IMR-90 (cell line): ENCODE data around the gene DGKG. TPM values are rescaled to one million over a fixed set of nuclear protein-coding genes. Genes with fewer than 3 reads are reported as not detected.

Experiments
- ATAC-seq: fragments of 200-7000 bp; cut with Tn5 transposase; 2 replicates; pipeline ENCODE4 v1.9.1; 2020; ENCODE audit warnings: low read depth, mild to moderate bottlenecking, moderate library complexity
- BruUV-seq: library from RNA; stranded (reverse); fragments of 400-500 nt; replicated peaks from 2 replicates; lab custom pipeline; 2021; lab: Mats Ljungman, UMichigan
- CTCF ChIA-PET: fragments of 300-600 bp; formaldehyde crosslinking; extraction: SDS; loops from one replicate; lab custom pipeline; 2021; ENCODE audit warnings: antibody characterized with exemption; lab: Yijun Ruan, JAX
- POLR2A ChIA-PET: fragments of 300-600 bp; sonication (Branson Sonifier 250); formaldehyde crosslinking; loops from one replicate; lab custom pipeline; 2022; ENCODE audit warnings: antibody characterized with exemption; ENCODE audit not compliant: unreplicated experiment; lab: Charles Lee
- DNase-seq: peaks from one replicate; pipeline ENCODE4 v3.0.0; 2013
- H2AFZ ChIP-seq: replicated peaks from 2 replicates; pipeline ENCODE3; 2013; ENCODE audit warnings: low read length, mild to moderate bottlenecking; ENCODE audit not compliant: poor library complexity
- H2AK5ac ChIP-seq: 2 replicates; pipeline ENCODE4 v1.6.1; 2013; ENCODE audit warnings: low read depth, low read length, inconsistent platforms
- H2AK9ac ChIP-seq: replicated peaks from 2 replicates; pipeline ENCODE3; 2013; ENCODE audit warnings: mild to moderate bottlenecking, low read depth, low read length, moderate library complexity; ENCODE audit not compliant: poor library complexity
- H2BK120ac ChIP-seq: 2 replicates; pipeline ENCODE4 v1.6.1; 2013; ENCODE audit warnings: low read depth, low read length, inconsistent platforms
- H2BK15ac ChIP-seq: 3 replicates; pipeline ENCODE4 v1.6.1; 2013; ENCODE audit warnings: low read depth, low read length, inconsistent platforms
- H2BK20ac ChIP-seq: 2 replicates; pipeline ENCODE4 v1.6.1; 2013; ENCODE audit warnings: low read depth, mild to moderate bottlenecking, inconsistent platforms, low read length, moderate library complexity
- H2BK5ac ChIP-seq: 2 replicates; pipeline ENCODE4 v1.6.1; 2013; ENCODE audit warnings: mild to moderate bottlenecking, low read depth, low read length, inconsistent platforms; ENCODE audit not compliant: poor library complexity, severe bottlenecking
- H3K14ac ChIP-seq: replicated peaks from 2 replicates; pipeline ENCODE4 v1.6.1; 2013; ENCODE audit warnings: low read depth, low read length, inconsistent platforms
- H3K18ac ChIP-seq: 2 replicates; pipeline ENCODE4 v1.6.1; 2013; ENCODE audit warnings: low read depth, low read length, control low read depth
- H3K23ac ChIP-seq: 2 replicates; pipeline ENCODE4 v1.6.1; 2013; ENCODE audit warnings: low read depth, low read length, inconsistent platforms
- H3K27ac ChIP-seq: 2 replicates; pipeline ENCODE4 v1.5.1; 2013; ENCODE audit warnings: mild to moderate bottlenecking, control low read depth, low read length; ENCODE audit not compliant: insufficient read depth
- H3K27me3 ChIP-seq: 2 replicates; pipeline ENCODE4 v1.6.1; 2013; ENCODE audit warnings: low read length; ENCODE audit not compliant: control insufficient read depth, insufficient read depth
- H3K36me3 ChIP-seq: 2 replicates; pipeline ENCODE4 v1.6.1; 2013; ENCODE audit warnings: low read length, mixed read lengths; ENCODE audit not compliant: control insufficient read depth, insufficient read depth
- H3K4ac ChIP-seq: 2 replicates; pipeline ENCODE4 v1.6.1; 2013; ENCODE audit warnings: low read depth, low read length, inconsistent platforms
- H3K4me1 ChIP-seq: 2 replicates; pipeline ENCODE4 v1.6.1; 2013; ENCODE audit warnings: low read length, mixed read lengths; ENCODE audit not compliant: control insufficient read depth, insufficient read depth
- H3K4me2 ChIP-seq: 2 replicates; pipeline ENCODE4 v1.6.1; 2013; ENCODE audit warnings: low read depth, mild to moderate bottlenecking, control low read depth, low read length, moderate library complexity
- H3K4me3 ChIP-seq: 2 replicates; pipeline ENCODE4 v1.5.1; 2013; ENCODE audit warnings: low read depth, mild to moderate bottlenecking, control low read depth, low read length, moderate library complexity; ENCODE audit not compliant: insufficient read depth
- H3K56ac ChIP-seq: 2 replicates; pipeline ENCODE4 v1.6.1; 2013; ENCODE audit warnings: low read length, inconsistent platforms; ENCODE audit not compliant: insufficient read depth; ENCODE audit errors: extremely low read depth
- H3K79me1 ChIP-seq, 2 experiments: 2 replicates each; pipeline ENCODE4 v1.6.1; 2013; ENCODE audit warnings: low read length in 2 of 2, inconsistent platforms in 1 of 2, low read depth in 1 of 2
- H3K9ac ChIP-seq: 2 replicates; pipeline ENCODE4 v1.6.1; 2013; ENCODE audit warnings: low read depth, low read length, control low read depth
- H3K9me1 ChIP-seq: 2 replicates; pipeline ENCODE4 v1.6.1; 2013; ENCODE audit warnings: low read length, inconsistent platforms; ENCODE audit not compliant: insufficient read depth
- H3K9me3 ChIP-seq: 2 replicates; pipeline ENCODE4 v1.6.1; 2013; ENCODE audit warnings: low read length; ENCODE audit not compliant: control insufficient read depth, insufficient read depth
- H4K20me1 ChIP-seq: 2 replicates; pipeline ENCODE4 v1.6.1; 2013; ENCODE audit warnings: low read length, inconsistent platforms; ENCODE audit not compliant: insufficient read depth
- H4K5ac ChIP-seq: 2 replicates; pipeline ENCODE4 v1.6.1; 2013; ENCODE audit warnings: mild to moderate bottlenecking, low read depth, low read length, control low read depth
- H4K8ac ChIP-seq, 2 experiments: 2 replicates each; pipeline ENCODE4 v1.6.1; 2013; ENCODE audit warnings: low read depth in 2 of 2, low read length in 2 of 2, control low read depth in 1 of 2, inconsistent platforms in 1 of 2
- H4K91ac ChIP-seq: 2 replicates; pipeline ENCODE4 v1.6.1; 2013; ENCODE audit warnings: low read depth, low read length, inconsistent platforms; ENCODE audit not compliant: insufficient read depth
- BHLHE40 ChIP-seq: fragments of 150-350 bp; IDR thresholded peaks from 2 replicates; pipeline ENCODE4 v1.6.1; 2016; ENCODE audit warnings: mild to moderate bottlenecking, low read depth, low read length
- FOS ChIP-seq: fragments of 150-350 bp; IDR thresholded peaks from 2 replicates; pipeline ENCODE4 v1.6.1; 2016; ENCODE audit warnings: low read depth, low read length
- MAZ ChIP-seq: IDR thresholded peaks from 2 replicates; pipeline ENCODE4 v1.6.1; 2012; ENCODE audit warnings: low read depth, mild to moderate bottlenecking, low read length, improper control_type of control experiment, moderate library complexity, borderline replicate concordance
- MXI1 ChIP-seq: IDR thresholded peaks from 2 replicates; pipeline ENCODE4 v1.6.1; 2012; ENCODE audit warnings: low read depth, mild to moderate bottlenecking, low read length, moderate library complexity, borderline replicate concordance
- RAD21 ChIP-seq: IDR thresholded peaks from 2 replicates; pipeline ENCODE4 v1.6.1; 2012; ENCODE audit warnings: low read length, improper control_type of control experiment
- SMC3 ChIP-seq: fragments of 150-350 bp; IDR thresholded peaks from 2 replicates; pipeline ENCODE4 v1.6.1; 2016; ENCODE audit warnings: low read depth, mild to moderate bottlenecking, antibody characterized with exemption, low read length, moderate library complexity
- WGBS, 2 experiments: methylation state at CpG; one replicate each; pipeline versions ENCODE4 v1.1.5 to v1.1.7; 2013; ENCODE audit warnings: missing lambda C conversion rate in 2 of 2; ENCODE audit not compliant: insufficient read length in 1 of 2; ENCODE audit errors: extremely low coverage in 2 of 2; 5-methylcytosine and 5-hydroxymethylcytosine counted together
- dilution Hi-C: fragments of 300-500 bp; cut with HindIII; formaldehyde crosslinking; loops from one replicate; pipeline ENCODE4 v1.14.3; 2018; ENCODE audit warnings: low sequenced_read_pairs; ENCODE audit not compliant: unreplicated experiment
- in situ Hi-C: fragments of 300-500 bp; cut with MboI; formaldehyde crosslinking; loops from 3 replicates; pipeline ENCODE4 v1.14.3; 2019; ENCODE audit warnings: low sequenced_read_pairs, inconsistent platforms, mixed read lengths
- intact Hi-C: fragments of 100-400 bp; cut with micrococcal nuclease; formaldehyde crosslinking; loops from 2 replicates; pipeline ENCODE4 v1.10.0; 2022
- polyA plus RNA-seq, 3 experiments: library from polyadenylated mRNA; depleted of rRNA; stranded (reverse); fragments of >200 nt; gene quantifications; 2 replicates each; pipeline ENCODE4 v1.2.3, GENCODE V29; 2012; ENCODE audit warnings: low replicate concordance in 1 of 3
- total RNA-seq: library from RNA; depleted of rRNA; stranded (reverse); fragments of >200 nt; gene quantifications from 2 replicates; pipeline ENCODE4 v1.2.3, GENCODE V29; 2012
- TF ChIP-seq, protein P1 (sequence below): conservative IDR thresholded peaks from 2 replicates; pipeline ENCODE4 v1.5.1; 2012; ENCODE audit warnings: mild to moderate bottlenecking, low read depth, low read length, improper control_type of control experiment

Gene DGKG
- total and polyA plus RNA-seq, 2 of the 4 experiments (the other 2 are of a cell fraction): 1.2 to 4.1 TPM

DNA sequence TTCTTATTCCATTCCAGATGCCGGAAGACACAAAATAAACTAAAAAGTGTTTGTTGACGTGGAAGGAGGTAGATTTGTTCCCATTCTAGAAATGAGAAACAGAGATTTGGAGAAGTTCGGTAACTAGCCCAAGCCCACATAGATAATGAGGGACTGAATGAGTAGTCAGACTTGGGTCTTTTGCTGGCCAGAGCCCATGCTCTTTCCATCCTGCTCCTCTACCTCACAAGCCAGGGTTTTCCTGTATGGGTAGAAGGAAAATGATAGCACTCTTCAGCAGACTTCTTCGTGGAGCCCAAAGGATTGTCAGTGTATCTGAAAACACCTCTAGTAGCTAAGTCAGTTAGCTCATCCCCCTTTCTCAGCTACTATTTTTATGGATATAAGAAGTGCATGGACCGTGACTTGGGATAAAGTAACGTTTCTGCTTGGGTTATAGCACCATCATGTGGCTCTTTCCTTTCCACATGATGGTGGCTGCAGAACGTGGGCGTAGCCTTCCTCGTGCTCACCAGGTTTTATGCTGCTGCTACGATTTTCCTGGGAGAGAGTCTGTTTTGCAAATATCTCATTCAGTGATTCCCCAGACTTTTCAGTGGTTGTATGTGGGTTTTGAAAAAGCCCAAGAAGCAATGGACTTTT, 84.6 kb downstream of the DGKG start:
- ChIA-PET CTCF (interaction anchor here (0.5 to 1.0 kb wide), 5 partner anchors 263 to 333 kb away, joined by 3 to 10 read pairs (median 4); no protein-coding TSS in a partner anchor), POLR2A (no interaction called here)
- Histone ChIP-seq H4K20me1 (no peaks in the 10 kb centered on the region), H3K9me3 (no peaks in the 10 kb centered on the region), H4K5ac (no peak overlapping the region), H3K27ac (no peak overlapping the region), H3K36me3 (no peaks in the 10 kb centered on the region), H3K23ac (no peak overlapping the region), H3K14ac (no peak overlapping the region), H3K4ac (no peak overlapping the region), H2AK5ac (no peak overlapping the region), H3K4me2 (no peak overlapping the region), H4K91ac (no peak overlapping the region), H2BK5ac (no peak overlapping the region), H3K27me3 (peaks cover 3% of the 10 kb centered on the region; the same call in 1 of the 2 replicates), H2BK120ac (no peak overlapping the region), H2AFZ (no peak overlapping the region), H3K9me1 (peaks cover 4% of the 10 kb centered on the region; the same call in 1 of the 2 replicates), H3K18ac (no peak overlapping the region), H2BK15ac (no peak overlapping the region), H3K9ac (no peak overlapping the region), H3K4me1 (no peaks in the 10 kb centered on the region), H2AK9ac (no peak overlapping the region), H4K8ac (no peak overlapping the region), H3K79me1 (no peaks in the 10 kb centered on the region), H3K4me3 (no peak overlapping the region), H3K56ac (no peak overlapping the region), H2BK20ac (no peak overlapping the region)
- BruUV-seq: no TSS peak
- dilution Hi-C loops: no loop called here
- TF ChIP-seq SMC3 (peak; percentile 79), MXI1 (peak; percentile 63; the same call in 1 of the 2 replicates), MAZ (no peak), BHLHE40 (peak; percentile 57), RAD21 (peak; percentile 88), FOS (no peak)
- TF ChIP-seq, protein P1, sequence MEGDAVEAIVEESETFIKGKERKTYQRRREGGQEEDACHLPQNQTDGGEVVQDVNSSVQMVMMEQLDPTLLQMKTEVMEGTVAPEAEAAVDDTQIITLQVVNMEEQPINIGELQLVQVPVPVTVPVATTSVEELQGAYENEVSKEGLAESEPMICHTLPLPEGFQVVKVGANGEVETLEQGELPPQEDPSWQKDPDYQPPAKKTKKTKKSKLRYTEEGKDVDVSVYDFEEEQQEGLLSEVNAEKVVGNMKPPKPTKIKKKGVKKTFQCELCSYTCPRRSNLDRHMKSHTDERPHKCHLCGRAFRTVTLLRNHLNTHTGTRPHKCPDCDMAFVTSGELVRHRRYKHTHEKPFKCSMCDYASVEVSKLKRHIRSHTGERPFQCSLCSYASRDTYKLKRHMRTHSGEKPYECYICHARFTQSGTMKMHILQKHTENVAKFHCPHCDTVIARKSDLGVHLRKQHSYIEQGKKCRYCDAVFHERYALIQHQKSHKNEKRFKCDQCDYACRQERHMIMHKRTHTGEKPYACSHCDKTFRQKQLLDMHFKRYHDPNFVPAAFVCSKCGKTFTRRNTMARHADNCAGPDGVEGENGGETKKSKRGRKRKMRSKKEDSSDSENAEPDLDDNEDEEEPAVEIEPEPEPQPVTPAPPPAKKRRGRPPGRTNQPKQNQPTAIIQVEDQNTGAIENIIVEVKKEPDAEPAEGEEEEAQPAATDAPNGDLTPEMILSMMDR: peak; percentile 76
- no CpG with 5 or more reads among the region's 10 CpGs for WGBS, 2 experiments
- DNase-seq: peak; percentile 75
- in situ Hi-C loops: loop anchor here (5.0 kb wide), 1 partner anchor 295 kb away; no protein-coding TSS in a partner anchor
- intact Hi-C loops: loop anchor here (1.0 to 5.0 kb wide), 2 partner anchors 265 to 294 kb away; partner anchors contain the start of gene CRYGS
- peak; percentile 74 for ATAC-seq
